ENCODE data around the gene JAG1.

DNA sequence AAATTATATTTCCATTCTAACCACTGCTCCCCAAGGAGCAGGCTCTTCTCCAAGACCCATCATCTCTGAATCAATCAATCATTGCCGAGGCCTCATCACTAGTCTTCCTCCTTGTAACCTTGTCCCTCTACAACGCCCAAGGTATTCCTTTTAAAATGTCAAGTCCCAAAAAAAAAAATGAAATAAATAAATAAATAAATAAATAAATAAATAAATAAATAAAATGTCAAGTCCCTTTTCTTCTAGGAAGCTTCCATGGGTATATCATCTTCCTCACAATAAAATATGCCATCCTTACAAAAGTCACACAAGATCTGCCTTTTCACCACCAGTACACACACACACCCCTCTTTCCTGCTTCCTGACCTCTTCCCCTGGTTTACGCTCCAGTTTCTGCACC, 57.6 kb downstream of the JAG1 start:
- TF ChIP-seq, protein P1, sequence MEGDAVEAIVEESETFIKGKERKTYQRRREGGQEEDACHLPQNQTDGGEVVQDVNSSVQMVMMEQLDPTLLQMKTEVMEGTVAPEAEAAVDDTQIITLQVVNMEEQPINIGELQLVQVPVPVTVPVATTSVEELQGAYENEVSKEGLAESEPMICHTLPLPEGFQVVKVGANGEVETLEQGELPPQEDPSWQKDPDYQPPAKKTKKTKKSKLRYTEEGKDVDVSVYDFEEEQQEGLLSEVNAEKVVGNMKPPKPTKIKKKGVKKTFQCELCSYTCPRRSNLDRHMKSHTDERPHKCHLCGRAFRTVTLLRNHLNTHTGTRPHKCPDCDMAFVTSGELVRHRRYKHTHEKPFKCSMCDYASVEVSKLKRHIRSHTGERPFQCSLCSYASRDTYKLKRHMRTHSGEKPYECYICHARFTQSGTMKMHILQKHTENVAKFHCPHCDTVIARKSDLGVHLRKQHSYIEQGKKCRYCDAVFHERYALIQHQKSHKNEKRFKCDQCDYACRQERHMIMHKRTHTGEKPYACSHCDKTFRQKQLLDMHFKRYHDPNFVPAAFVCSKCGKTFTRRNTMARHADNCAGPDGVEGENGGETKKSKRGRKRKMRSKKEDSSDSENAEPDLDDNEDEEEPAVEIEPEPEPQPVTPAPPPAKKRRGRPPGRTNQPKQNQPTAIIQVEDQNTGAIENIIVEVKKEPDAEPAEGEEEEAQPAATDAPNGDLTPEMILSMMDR (IDR thresholded peaks at IDR 0.05; ENCODE audit: low read depth, low read length, poor library complexity, severe bottlenecking), result no peak
- no peak for TF ChIP-seq EZH2phosphoT487 (IDR thresholded peaks at IDR 0.05; ENCODE audit: borderline replicate concordance, low read length)

Data from DOHH2 (cell line).